GM12891 (cell line): ENCODE data around the gene ARID1B.

Source experiments
- POLR2A ChIP-seq: IDR thresholded peaks from 2 replicates; pipeline ENCODE4 v1.6.1; 2011; ENCODE audit warnings: low read depth, low read length, control low read depth
- TAF1 ChIP-seq: IDR thresholded peaks from 2 replicates; pipeline ENCODE4 v1.6.1; 2011; ENCODE audit warnings: low read depth, low read length, control low read depth

DNA sequence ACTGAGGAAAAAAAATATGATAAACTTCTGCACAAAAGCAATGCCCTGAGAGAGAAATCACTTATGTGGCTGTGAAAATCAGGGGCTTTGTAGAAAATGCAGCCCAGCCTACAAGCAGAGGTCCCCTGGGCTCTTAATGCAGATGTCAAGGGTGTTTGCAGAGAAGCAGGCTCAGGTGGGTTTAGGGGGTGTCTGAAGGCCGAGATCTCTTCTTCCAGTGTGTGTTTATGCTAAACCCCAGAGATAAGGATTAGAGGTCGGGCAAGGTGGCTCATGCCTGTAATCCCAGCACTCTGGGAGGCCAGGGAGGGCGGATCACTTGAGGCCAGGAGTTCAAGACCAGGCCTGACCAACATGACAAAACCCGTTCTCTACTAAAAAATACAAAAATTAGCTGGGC is 467.6 kb downstream of the ARID1B start:
- TF ChIP-seq TAF1 (no peak), POLR2A (no peak)
